Stimulated activated CD4-positive, alpha-beta T cell treated with anti-CD3 and anti-CD28 coated beads, Interleukin-12 subunit alpha, Interleukin-12 subunit beta, amount 100 ng/mL, for 24 hours (primary cell): ENCODE measurements around the gene AGRP.

Source experiments
- DNase-seq, 2 experiments: peaks; one replicate each; pipeline ENCODE4 v3.0.0-alpha.2; 2020; ENCODE audit warnings: low read depth in 2 of 2

Gene AGRP

GRCh38 chr16:67445913-67446907 is 37.1 kb downstream of the AGRP start:
- no peak for DNase-seq

- DNase-seq: no peak
Observed at GRCh38 chr16:67445441-67445912, 37.9 kb downstream of the AGRP start.

GRCh38 chr16:67445126-67445426 is 38.3 kb downstream of the AGRP start:
- no peak for DNase-seq

GRCh38 chr16:67444259-67445125 is 38.9 kb downstream of the AGRP start:
- no peak for DNase-seq

GRCh38 chr16:67443265-67443664 is 40.1 kb downstream of the AGRP start:
- no peak for DNase-seq

- DNase-seq: no peak
Observed at GRCh38 chr16:67442581-67443255, 40.6 kb downstream of the AGRP start.

- DNase-seq: no peak
Observed at GRCh38 chr16:67441907-67442306, 41.4 kb downstream of the AGRP start.

- DNase-seq: no peak
Observed at GRCh38 chr16:67441271-67441753, 42.0 kb downstream of the AGRP start.

GRCh38 chr16:67438824-67439393 is 44.4 kb downstream of the AGRP start:
- DNase-seq: no peak

GRCh38 chr16:67438098-67438791 is 45.1 kb downstream of the AGRP start:
- DNase-seq: no peak

- DNase-seq: no peak
Observed at GRCh38 chr16:67437513-67437912, 45.8 kb downstream of the AGRP start.

- DNase-seq: no peak
Observed at GRCh38 chr16:67436640-67437193, 46.6 kb downstream of the AGRP start.

- DNase-seq: no peak
Observed at GRCh38 chr16:67435758-67436164, 47.6 kb downstream of the AGRP start.

GRCh38 chr16:67433131-67433719 is 50.1 kb downstream of the AGRP start:
- DNase-seq: no peak
